GM19328 (cell line): ENCODE results near the gene TRAF3.

Experiments
- ATAC-seq: cut with Tn5 transposase; IDR thresholded peaks from one replicate; pipeline ENCODE4 v1.9.1; 2021; ENCODE audit warnings: mild to moderate bottlenecking, moderate library complexity; ENCODE audit not compliant: unreplicated experiment

TRAF3 gene

DNA sequence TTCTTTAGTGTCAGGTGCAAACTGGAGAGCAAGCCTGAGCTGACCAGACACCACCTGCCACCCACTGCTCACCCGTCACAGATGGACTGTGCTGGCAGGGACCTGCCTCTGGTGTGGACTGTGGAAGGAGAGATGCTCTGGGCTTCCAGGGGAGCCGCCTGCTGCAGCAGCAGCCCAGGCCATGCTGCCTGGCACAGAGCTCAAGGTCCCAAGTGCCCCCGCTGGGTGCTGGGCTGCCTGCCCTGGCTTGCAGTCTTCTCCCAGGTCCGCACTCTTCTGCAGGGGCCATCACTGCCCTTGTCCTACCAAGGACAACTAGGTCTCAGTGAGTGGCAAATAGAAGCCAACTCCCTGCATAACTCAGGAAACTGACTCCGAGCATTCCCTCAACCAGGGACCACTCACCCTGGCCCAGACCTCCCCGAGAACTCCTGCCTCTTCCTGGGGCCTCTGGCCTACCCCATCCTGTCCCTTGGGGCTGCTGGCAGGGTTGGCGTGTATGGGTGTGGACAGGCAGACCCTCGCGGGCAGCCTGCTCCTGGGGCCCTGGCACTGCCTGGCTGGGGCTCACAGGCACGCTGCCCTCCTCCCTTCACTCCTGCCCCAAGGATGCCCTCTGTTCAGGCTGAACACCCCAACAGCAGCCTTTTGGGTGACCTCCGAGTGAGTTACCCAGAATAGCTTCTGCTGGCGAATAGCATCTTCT, 154.5 kb downstream of the TRAF3 start:
- no peak for ATAC-seq

DNA sequence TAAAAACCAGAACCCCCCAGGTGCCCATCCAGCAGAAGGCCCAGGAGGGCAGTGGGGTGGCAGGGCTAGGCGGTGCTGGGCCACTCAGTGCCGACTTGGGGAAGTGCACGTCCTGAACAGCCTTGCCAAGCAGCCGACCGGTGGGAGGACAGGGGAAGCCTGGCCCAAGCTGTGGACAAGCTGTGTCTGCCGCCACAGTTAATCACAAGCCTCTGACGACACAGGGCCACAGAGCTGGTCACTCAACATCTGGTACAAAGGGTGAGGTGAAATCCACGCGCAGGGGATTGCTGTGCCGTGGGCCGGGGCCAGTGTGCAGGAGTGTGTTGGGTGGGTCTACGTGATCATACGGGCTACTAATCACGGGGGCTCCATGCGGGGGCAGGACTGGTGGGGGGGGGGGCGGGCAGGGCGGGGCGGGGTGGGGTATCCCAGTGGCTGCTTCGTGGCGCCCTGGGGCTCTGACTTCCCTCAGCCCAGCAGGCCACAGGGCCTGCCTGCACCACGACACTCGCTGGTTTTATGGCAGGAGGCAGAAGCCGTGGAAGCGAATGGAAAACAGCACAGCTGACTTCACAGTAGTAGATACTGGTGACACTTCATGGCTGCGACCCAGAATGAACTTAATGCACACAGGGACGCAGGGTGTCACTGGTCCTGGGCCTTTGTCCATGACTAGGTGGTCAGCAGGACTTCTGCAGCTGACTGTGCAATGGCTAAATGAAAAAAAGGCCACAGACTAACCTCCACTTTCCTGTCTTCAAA, 155.4 kb downstream of the TRAF3 start:
- no peak for ATAC-seq

DNA sequence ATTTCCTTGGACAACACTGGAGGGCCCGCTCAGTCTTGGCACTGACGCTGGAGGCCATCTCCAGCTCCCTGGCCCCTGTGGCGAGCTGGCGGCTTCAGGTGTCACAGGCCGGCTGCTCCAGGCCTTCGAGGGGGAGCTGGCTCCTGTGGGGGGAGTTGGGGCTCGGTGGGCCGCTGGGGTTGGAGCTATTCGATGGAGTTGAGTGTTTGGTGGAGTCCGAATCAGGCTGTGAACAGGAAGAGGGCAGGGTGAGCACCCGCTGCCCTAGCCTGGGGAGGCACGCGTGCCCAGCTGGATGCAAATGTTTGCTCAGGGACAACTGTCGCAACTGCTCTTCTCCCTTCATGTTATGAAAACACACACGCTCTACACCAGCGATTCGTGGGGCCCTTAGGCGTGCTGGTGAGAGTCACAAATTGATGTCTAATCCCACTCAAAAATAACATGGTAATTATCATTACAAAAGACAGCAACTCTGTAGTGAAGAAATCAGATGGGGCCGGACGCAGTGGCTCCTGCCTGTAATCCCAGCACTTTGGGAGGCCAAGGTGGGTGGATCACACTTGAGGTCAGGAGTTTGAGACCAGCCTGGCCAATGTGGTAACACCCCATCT, 156.5 kb downstream of the TRAF3 start:
- ATAC-seq: no peak

DNA sequence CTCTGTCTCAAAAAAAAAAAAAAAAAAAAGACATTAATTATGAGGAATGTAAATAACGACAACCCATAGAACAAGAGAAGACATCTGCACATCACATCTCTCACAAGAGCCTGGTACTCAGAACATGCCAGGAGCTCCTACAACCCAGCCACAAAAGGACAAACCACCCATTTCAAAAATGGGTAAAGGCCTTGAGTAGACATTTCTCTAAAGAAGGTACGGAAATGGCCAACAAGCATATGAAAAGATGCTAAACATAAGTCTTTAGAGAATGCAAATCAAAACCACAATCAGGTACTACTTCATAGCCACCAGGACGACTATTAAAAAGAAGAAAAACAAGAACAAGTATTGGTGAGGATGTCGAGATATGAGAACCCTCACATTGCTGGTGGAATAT, 158.5 kb downstream of the TRAF3 start:
- no peak for ATAC-seq

DNA sequence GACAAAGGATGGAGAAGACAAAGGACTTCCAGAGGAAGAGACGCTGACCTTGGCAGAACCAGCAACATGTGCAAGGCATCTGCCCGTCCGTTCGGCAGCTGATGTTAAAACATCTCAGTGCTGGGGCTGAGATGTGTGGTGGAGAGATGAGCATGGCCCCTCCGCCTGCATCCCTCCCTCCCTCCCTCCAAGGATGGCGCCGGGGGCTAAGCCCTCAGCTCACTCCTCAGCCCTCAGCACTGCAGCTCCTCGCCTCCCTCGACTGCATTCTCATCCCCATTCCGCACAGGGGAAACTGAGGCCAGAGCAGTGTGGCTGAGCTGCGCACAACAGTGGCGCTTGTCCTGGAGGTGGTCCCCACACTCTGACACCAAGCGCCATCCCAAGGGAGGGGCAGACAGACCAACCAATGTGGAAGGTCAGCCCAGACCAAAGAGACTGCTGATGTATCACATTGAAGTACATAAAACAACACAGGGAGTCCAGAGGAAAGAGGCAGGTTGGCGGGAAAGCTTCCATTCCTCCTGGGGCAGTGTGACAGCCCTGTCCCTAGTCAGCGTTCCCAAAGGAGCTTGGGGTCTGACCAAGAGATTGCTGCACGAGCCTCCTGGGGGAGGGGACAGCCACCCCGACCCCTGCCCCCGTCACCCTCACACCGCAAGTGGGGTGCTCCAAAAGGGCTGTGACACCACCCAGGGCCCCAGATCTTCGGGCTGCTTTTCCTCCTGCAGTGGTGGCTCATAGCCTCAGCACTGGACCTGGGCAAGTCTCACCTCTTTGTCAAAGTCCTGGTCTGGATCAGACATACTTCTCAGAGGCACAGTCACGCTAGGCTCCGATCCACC, 160.3 kb downstream of the TRAF3 start:
- no peak for ATAC-seq

- no peak for ATAC-seq
Measured at GRCh38 chr14:102938191-102938590, 160.9 kb downstream of the TRAF3 start.

- ATAC-seq: no peak
Measured at GRCh38 chr14:102939329-102939728, 162.1 kb downstream of the TRAF3 start.

GRCh38 chr14:102939820-102940561, 162.7 kb downstream of the TRAF3 start:
- no peak for ATAC-seq

DNA sequence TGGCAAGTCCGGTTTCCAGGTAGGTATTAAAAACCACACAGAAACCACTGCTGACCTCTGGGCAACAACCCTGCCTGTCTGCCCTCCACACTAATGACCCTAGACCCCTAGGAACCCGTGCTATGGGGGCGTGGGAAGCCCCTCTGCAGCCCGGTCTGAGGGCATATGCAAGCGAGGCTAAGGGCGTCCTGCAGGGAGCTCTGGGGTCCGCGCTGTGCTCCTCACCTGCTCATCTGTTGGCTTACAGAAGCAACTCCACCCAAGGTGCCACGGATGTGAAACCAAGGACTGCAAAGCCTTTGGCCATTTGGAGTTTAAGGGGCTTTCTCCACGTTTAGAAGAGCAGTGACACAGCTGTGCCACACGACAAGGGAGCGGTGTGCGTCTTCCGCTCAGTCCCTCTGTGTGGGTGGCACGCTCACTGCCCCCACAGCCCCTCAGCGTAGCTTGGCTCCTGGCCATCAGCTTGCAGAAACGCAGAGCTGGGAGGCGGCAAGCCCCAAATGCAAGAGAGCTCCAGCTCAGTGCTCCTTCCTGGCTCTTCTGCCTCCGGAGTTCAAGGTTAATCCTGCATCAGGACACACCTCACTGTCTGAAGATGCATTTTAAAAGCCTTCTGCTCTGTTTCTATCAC, 163.6 kb downstream of the TRAF3 start:
- no peak for ATAC-seq

GRCh38 chr14:102941419-102942011, 164.3 kb downstream of the TRAF3 start:
- no peak for ATAC-seq

- ATAC-seq: no peak
Measured at GRCh38 chr14:102942069-102942468, 164.8 kb downstream of the TRAF3 start.

GRCh38 chr14:102943454-102943853, 166.2 kb downstream of the TRAF3 start:
- no peak for ATAC-seq

- no peak for ATAC-seq
Measured at GRCh38 chr14:102943979-102944378, 166.7 kb downstream of the TRAF3 start.

GRCh38 chr14:102944448-102945330, 167.4 kb downstream of the TRAF3 start:
- no peak for ATAC-seq

DNA sequence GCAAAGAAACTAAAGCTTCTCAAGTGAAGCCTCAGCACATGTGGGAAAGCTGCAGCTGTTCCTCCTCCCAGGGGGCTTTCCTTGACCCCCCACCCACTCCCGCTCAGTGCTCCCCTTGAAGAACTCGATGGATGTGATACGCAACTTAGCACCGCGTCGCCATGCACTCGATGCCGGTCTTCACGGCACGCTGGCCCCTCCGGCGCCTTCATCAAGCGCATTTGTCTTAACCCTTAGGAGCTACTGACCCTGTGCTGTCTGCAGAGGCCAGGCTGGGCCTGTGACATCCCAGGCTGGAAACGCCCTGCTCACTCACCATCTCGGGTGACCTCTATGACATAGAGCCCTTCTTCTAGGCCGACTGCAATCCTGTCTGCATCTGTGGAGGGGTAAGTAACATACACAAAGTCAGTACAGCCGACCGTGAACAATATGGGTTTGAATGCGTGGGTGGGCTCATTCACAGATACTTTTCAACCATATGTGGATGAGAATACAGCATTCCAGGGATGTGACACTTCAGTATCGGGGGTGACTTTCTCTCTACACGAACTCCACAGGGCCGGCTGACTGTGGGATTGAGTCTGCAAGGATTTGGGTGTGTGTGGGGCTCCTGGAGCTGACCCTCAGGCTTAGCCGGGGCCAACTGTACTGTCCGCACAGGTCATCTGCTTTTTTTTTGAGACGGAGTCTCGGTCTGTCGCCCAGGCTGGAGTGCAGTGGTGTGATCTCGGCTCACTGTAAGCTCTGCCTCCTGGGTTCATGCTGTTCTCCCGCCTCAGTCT, 168.3 kb downstream of the TRAF3 start:
- no peak for ATAC-seq

GRCh38 chr14:102947321-102948103, 170.3 kb downstream of the TRAF3 start:
- no peak for ATAC-seq

- no peak for ATAC-seq
Measured at GRCh38 chr14:102948698-102949061, 171.4 kb downstream of the TRAF3 start.
